ENCODE results near the gene NDRG3.
"Not testable (repeated sequence)": the region's sequence is repeated elsewhere in the genome, so short reads cannot be mapped to it uniquely, and the experiment has no call there.

- TF ChIP-seq, protein P1, sequence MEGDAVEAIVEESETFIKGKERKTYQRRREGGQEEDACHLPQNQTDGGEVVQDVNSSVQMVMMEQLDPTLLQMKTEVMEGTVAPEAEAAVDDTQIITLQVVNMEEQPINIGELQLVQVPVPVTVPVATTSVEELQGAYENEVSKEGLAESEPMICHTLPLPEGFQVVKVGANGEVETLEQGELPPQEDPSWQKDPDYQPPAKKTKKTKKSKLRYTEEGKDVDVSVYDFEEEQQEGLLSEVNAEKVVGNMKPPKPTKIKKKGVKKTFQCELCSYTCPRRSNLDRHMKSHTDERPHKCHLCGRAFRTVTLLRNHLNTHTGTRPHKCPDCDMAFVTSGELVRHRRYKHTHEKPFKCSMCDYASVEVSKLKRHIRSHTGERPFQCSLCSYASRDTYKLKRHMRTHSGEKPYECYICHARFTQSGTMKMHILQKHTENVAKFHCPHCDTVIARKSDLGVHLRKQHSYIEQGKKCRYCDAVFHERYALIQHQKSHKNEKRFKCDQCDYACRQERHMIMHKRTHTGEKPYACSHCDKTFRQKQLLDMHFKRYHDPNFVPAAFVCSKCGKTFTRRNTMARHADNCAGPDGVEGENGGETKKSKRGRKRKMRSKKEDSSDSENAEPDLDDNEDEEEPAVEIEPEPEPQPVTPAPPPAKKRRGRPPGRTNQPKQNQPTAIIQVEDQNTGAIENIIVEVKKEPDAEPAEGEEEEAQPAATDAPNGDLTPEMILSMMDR (conservative IDR thresholded peaks at IDR 0.05; ENCODE audit: low read depth, low read length) = not testable (repeated sequence)
- not testable (repeated sequence) for TF ChIP-seq CEBPB (IDR thresholded peaks at IDR 0.05; ENCODE audit: low read depth, low read length); POLR2A (IDR thresholded peaks at IDR 0.05; ENCODE audit: low read depth, low read length); MAFK (IDR thresholded peaks at IDR 0.05; ENCODE audit: low read depth, low read length); RFX5 (IDR thresholded peaks at IDR 0.05; ENCODE audit: low read depth, low read length); RAD21 (IDR thresholded peaks at IDR 0.05; ENCODE audit: low read length); SMC3 (IDR thresholded peaks at IDR 0.05; ENCODE audit: low read depth, low read length)
Observed at GRCh38 chr20:36608388-36608728, 137.5 kb downstream of the NDRG3 start.
